WTC11 (cell line): ENCODE results near the gene KRI1. TPM values are rescaled to one million over a fixed set of nuclear protein-coding genes. Genes with fewer than 3 reads are reported as not detected.
A peak's percentile ranks its signal among the peaks of the same experiment; 100 is the strongest.

Experiments used
- AFF4 ChIP-seq: sonication (generic); formaldehyde crosslinking; IDR thresholded peaks from 2 replicates; pipeline ENCODE4 v1.8.1; 2023; ENCODE audit warnings: mild to moderate bottlenecking, missing genetic modification reagents, borderline replicate concordance
- CBFB ChIP-seq: sonication (generic); formaldehyde crosslinking; IDR thresholded peaks from 2 replicates; pipeline ENCODE4 v1.8.1; 2022; ENCODE audit warnings: mild to moderate bottlenecking, low read depth, missing genetic modification reagents
- ERG ChIP-seq: fragments of 250-450 bp; sonication (Bioruptor Pico); IDR thresholded peaks from 2 replicates; pipeline ENCODE4 v1.8.0; 2021; ENCODE audit warnings: mild to moderate bottlenecking
- ETV6 ChIP-seq: sonication (generic); formaldehyde crosslinking; IDR thresholded peaks from 2 replicates; pipeline ENCODE4 v1.8.1; 2022; ENCODE audit warnings: mild to moderate bottlenecking, missing genetic modification reagents
- GTF2I ChIP-seq: fragments of 250-450 bp; sonication (Bioruptor Pico); conservative IDR thresholded peaks from 2 replicates; pipeline ENCODE4 v1.4.0; 2021; ENCODE audit warnings: mild to moderate bottlenecking
- HMGXB4 ChIP-seq: sonication (generic); formaldehyde crosslinking; IDR thresholded peaks from 2 replicates; pipeline ENCODE4 v1.8.1; 2023; ENCODE audit warnings: mild to moderate bottlenecking, moderate library complexity, missing genetic modification reagents
- IRF1 ChIP-seq: sonication (generic); formaldehyde crosslinking; IDR thresholded peaks from 2 replicates; pipeline ENCODE4 v1.8.0; 2023; ENCODE audit warnings: missing genetic modification reagents
- KAT7 ChIP-seq: sonication (generic); formaldehyde crosslinking; IDR thresholded peaks from 2 replicates; pipeline ENCODE4 v1.8.1; 2023; ENCODE audit warnings: missing genetic modification reagents, mild to moderate bottlenecking, borderline replicate concordance
- NFE2L1 ChIP-seq: sonication (generic); formaldehyde crosslinking; IDR thresholded peaks from 2 replicates; pipeline ENCODE4 v1.8.1; 2023; ENCODE audit warnings: missing genetic modification reagents
- NR2C2 ChIP-seq: sonication (generic); formaldehyde crosslinking; IDR thresholded peaks from 2 replicates; pipeline ENCODE4 v1.8.0; 2022; ENCODE audit warnings: mild to moderate bottlenecking, missing genetic modification reagents
- RELA ChIP-seq: sonication (generic); formaldehyde crosslinking; IDR thresholded peaks from 2 replicates; pipeline ENCODE4 v1.8.1; 2022; ENCODE audit warnings: missing genetic modification reagents, mild to moderate bottlenecking, borderline replicate concordance
- RORB ChIP-seq: fragments of 250-450 bp; sonication (Bioruptor Pico); IDR thresholded peaks from 2 replicates; pipeline ENCODE4 v1.9.0; 2021; ENCODE audit warnings: mild to moderate bottlenecking
- STAT6 ChIP-seq: sonication (generic); formaldehyde crosslinking; conservative IDR thresholded peaks from 2 replicates; pipeline ENCODE4 v1.8.1; 2023; ENCODE audit warnings: mild to moderate bottlenecking, low read depth, missing genetic modification reagents, moderate library complexity
- TCF7 ChIP-seq: sonication (generic); formaldehyde crosslinking; IDR thresholded peaks from 2 replicates; pipeline ENCODE4 v1.8.0; 2022; ENCODE audit warnings: mild to moderate bottlenecking, low read depth, missing genetic modification reagents, moderate library complexity
- TEAD1 ChIP-seq: sonication (generic); formaldehyde crosslinking; IDR thresholded peaks from 2 replicates; pipeline ENCODE4 v1.8.0; 2022; ENCODE audit warnings: mild to moderate bottlenecking, missing genetic modification reagents
- ZNF121 ChIP-seq: sonication (generic); formaldehyde crosslinking; IDR thresholded peaks from 2 replicates; pipeline ENCODE4 v1.8.0; 2023; ENCODE audit warnings: missing genetic modification reagents
- ZNF317 ChIP-seq: sonication (generic); formaldehyde crosslinking; IDR thresholded peaks from 2 replicates; pipeline ENCODE4 v1.8.1; 2023; ENCODE audit warnings: low read depth, mild to moderate bottlenecking, moderate library complexity, missing genetic modification reagents, borderline replicate concordance
- ZNF416 ChIP-seq: fragments of 250-450 bp; sonication (Bioruptor Pico); IDR thresholded peaks from 2 replicates; pipeline ENCODE4 v1.9.0; 2021; ENCODE audit warnings: mild to moderate bottlenecking, inconsistent platforms
- ZNF423 ChIP-seq: fragments of 250-450 bp; sonication (Bioruptor Pico); IDR thresholded peaks from 2 replicates; pipeline ENCODE4 v2.1.2; 2022; ENCODE audit warnings: mild to moderate bottlenecking, moderate library complexity
- ZNF671 ChIP-seq: fragments of 250-450 bp; sonication (Bioruptor Pico); IDR thresholded peaks from 2 replicates; pipeline ENCODE4 v1.8.0; 2021; ENCODE audit warnings: mild to moderate bottlenecking
- total RNA-seq: library from RNA; stranded (reverse); gene quantifications from 3 replicates; pipeline ENCODE4 v1.2.3, GENCODE V29; 2021
- TF ChIP-seq, protein P1 (sequence below): fragments of 250-450 bp; sonication (Bioruptor Pico); conservative IDR thresholded peaks from 2 replicates; pipeline ENCODE4 v1.9.0; 2021; ENCODE audit warnings: mild to moderate bottlenecking

Gene KRI1
- total RNA-seq, 1 experiment from 2014 or later = 43.6 TPM

DNA sequence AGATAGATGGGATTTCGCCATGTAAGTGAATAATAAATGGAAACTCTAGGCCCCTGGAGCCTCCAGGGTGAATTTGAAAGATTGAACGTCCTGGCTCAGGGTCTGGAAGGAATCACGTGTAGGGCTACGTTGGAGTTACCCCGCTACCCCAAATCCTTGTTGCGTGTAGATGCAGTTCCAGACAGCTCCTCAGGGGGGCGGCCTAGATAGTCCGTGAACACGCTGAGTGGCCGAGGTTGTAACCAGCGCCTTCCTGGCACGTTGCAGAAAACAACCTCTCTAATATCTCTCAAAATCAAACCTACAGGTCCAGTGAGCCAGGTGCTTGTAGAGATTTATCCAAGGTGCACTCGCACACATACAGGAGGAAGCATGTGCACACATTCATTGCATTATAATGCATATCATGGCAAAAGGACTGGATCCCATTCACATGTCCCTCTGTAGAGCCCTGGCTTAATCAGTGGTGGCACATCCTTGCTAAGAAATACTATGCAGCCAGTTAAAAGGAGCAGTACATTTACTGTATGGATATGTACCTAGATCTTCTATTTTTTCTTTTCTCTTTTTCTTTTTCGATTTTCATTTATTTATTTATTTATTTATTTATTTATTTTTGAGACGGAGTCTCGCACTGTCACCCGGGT, 60.1 kb downstream of the KRI1 start (continued):
- TF ChIP-seq AFF4 (CRISPR knock-in tag) (no peak), KAT7 (CRISPR knock-in tag) (no peak), RORB (CRISPR knock-in tag) (no peak), ERG (CRISPR knock-in tag) (no peak), HMGXB4 (CRISPR knock-in tag) (no peak), GTF2I (CRISPR knock-in tag) (0 out of 2 replicates have a peak, but pooled peaks have one; percentile 50), ETV6 (CRISPR knock-in tag) (no peak), NFE2L1 (no peak), IRF1 (CRISPR knock-in tag) (no peak), TCF7 (CRISPR knock-in tag) (no peak), ZNF121 (CRISPR knock-in tag) (0 out of 2 replicates have a peak, but pooled peaks have one; percentile 3), STAT6 (CRISPR knock-in tag) (no peak), ZNF317 (no peak), CBFB (no peak), ZNF423 (CRISPR knock-in tag) (no peak), RELA (CRISPR knock-in tag) (no peak), ZNF416 (CRISPR knock-in tag) (no peak), NR2C2 (CRISPR knock-in tag) (no peak), ZNF671 (no peak), TEAD1 (no peak)
- TF ChIP-seq, protein P1, sequence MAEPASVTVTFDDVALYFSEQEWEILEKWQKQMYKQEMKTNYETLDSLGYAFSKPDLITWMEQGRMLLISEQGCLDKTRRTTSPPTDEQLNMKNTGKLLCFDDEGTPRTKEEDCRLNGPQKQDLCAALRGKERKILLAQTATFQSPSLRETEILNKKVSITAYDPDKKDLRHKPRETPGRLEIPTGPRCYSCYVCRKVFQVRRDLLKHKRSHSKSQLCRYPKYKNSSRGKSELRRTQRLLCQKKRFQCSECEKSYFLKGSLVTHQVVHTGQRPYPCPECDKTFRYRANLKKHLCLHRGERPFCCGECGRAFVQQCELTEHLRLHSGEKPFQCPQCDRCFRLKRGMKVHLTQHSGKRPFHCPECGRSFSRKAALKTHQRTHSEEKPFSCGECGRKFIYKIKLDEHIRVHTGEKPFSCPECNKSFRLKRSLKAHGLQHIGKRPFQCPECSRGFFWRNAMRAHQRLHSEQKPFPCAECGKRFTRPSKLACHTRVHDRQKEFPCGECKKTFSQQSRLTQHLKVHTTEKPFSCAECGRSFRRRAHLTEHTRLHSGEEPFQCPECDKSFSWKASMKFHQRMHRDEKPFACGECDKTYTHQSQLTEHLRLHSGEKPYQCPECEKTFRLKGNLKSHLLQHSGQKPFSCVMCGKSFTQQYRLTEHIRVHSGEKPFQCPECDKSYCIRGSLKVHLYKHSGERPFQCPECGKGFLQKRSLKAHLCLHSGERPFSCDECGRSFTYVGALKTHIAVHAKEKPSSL (CRISPR knock-in tag) = no peak
